Mammary epithelial cell (primary cell): ENCODE data around the gene ZBTB22.

Experiments used
- CTCF ChIP-seq, 2 donors: IDR thresholded peaks in 1 of 2; conservative IDR thresholded peaks in 1 of 2; 2 replicates each; pipeline ENCODE4 v1.5.1; 2011 to 2012; ENCODE audit warnings: inconsistent platforms in 2 of 2, low read length in 2 of 2, mild to moderate bottlenecking in 2 of 2, control low read depth in 1 of 2, low read depth in 1 of 2; ENCODE audit not compliant: insufficient read depth in 1 of 2; ENCODE audit errors: extremely low read depth in 1 of 2
- EZH2 ChIP-seq: IDR thresholded peaks from 2 replicates; pipeline ENCODE4 v1.6.1; 2012; ENCODE audit warnings: low read length, inconsistent platforms, borderline replicate concordance

GRCh38 chr6:33324125-33324524 is 6.6 kb upstream of the ZBTB22 start:
- TF ChIP-seq EZH2 = no peak
- TF ChIP-seq CTCF (conservative IDR thresholded peaks at IDR 0.05 in 1 of 2, IDR thresholded peaks at IDR 0.05 in 1 of 2; ENCODE audit: extremely low read depth in 1 of 2, insufficient read depth in 1 of 2, low read depth in 1 of 2, low read length in 2 of 2) = no peak
